GM12874 (cell line): ENCODE results near the gene LDLRAD4.

Experiments
- TF ChIP-seq, protein P1 (sequence below): IDR thresholded peaks from 2 replicates; pipeline ENCODE4 v1.5.1; 2011; ENCODE audit warnings: low read depth, mild to moderate bottlenecking, control low read depth, low read length, moderate library complexity; ENCODE audit not compliant: insufficient read depth

LDLRAD4 gene

DNA sequence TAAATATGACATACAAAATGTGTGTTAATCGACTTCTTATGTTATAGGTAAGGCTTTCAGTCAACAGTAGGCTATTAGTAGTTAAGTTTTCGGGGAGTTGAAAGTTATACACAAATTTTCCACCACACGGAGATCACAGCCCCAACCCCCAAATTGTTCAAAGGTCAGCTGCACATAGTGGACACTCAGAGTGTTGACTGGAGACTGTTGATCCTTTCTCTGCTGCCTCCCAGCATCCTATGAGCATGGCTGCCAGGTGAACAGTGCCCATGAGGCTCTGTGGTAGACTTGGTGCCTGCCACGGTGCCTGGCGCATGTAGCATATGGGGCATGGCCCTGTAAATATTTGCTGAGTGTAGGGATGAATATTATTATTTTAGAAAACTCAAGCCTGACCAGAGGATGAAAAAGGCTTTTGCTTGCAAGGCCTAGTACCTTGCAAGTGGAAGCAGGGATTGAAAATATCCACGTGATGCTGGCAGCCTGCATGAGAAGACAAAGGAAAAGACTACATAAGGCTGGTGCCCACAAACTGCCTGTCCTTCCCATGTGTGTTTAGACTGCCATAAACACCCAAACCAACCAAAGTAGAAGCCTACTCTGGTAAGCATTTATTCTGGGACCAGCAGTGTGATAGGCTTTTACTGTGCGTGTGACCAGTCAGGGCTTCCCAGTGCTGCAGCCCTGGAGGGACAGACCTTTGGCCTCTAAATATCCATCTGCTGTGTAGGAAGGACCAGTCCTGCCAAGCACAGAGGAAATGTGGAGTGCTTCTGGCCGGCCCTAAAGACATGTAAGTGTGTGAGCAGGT is 226.1 kb downstream of the LDLRAD4 start:
- TF ChIP-seq, protein P1, sequence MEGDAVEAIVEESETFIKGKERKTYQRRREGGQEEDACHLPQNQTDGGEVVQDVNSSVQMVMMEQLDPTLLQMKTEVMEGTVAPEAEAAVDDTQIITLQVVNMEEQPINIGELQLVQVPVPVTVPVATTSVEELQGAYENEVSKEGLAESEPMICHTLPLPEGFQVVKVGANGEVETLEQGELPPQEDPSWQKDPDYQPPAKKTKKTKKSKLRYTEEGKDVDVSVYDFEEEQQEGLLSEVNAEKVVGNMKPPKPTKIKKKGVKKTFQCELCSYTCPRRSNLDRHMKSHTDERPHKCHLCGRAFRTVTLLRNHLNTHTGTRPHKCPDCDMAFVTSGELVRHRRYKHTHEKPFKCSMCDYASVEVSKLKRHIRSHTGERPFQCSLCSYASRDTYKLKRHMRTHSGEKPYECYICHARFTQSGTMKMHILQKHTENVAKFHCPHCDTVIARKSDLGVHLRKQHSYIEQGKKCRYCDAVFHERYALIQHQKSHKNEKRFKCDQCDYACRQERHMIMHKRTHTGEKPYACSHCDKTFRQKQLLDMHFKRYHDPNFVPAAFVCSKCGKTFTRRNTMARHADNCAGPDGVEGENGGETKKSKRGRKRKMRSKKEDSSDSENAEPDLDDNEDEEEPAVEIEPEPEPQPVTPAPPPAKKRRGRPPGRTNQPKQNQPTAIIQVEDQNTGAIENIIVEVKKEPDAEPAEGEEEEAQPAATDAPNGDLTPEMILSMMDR: no peak

DNA sequence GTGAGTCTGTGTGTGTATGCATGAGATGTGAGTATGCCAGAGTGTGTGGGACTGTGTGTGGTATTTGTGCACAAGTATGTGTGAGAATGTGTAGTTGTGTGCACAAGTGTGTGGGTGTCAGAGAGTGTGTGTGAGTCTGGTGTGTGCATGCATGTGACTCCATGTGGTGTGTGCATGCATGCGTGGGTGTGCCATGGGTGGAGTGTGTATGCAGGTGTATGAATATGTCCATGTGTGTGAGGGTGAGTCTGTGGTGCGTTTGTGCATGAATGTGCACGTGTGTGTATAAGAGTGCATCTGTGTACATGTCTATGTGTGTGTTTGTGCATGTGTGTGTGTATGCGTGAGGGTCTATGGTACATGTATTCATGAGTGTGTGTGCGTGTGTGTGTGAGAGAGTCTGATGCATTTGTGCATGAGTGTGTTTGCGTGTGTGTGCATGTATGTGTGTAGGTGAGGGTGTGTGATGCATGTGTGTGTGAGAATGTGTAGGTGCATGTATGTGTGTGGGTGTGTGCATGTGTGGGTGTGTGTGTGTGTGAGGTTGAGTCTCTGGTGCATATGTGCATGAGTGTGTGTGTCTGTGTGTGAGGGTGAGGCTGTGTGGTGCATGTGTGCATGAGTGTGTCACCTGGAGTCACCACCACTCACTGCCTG is 226.8 kb downstream of the LDLRAD4 start:
- TF ChIP-seq, protein P1: no peak

DNA sequence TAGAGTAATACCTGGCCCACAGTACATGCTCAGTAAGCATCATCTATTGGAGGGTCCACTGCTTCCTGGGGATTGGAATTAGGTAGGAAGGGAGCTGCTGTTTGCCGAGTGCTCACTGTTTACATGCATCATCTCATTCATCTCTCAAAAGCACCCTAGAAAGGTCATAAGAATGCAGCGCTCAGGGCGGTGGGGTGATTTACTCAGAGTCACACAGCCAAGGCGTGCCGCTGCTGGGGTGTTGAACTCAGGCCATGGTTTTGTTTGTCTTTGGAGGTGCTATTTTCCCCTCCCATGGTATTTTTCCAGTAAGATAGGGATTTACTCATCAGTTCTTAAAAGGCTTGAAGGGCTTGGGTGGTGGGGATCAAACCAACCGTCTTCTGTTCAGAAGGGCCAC is 227.5 kb downstream of the LDLRAD4 start:
- TF ChIP-seq, protein P1: no peak

DNA sequence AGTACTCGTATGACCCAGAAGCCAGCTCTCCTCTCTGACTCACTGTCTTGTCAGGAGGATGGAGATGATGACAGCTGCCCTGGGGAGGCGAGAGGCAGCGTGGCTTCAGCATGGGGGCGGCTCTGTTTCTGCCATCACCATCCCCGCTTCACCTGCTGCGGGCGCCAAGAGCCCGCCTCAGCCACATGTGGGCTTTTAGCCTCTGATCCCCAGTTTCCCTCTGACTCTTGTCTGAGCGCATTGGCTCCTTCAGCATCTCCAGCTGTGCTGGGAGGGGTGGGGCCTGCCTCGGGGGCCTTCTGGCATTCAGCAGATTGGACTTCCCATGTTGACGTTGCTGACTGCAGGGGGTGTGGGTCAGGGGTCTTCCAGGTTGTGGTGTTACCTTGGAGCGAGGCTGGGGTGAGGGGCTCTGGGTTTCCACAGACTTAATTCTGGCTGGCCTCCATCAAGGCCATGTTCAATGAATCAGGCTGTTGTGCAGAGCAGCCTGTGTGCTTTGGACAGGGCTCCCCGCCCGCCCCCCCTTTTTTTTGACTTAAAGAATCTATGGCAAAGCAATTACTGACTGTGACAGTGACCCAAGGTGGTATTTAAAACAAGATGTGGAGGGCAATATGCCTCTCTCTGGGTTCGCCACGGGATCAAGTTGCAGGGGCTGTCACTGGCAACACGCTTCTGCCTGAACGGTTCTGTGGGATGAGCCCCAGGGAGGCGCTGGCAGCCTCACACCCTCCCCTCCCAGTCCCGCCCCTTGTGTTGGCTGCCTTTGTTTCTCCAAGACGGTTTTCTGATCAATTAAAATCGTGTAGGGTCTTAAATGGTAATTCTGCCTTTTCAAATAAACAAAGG is 228.3 kb downstream of the LDLRAD4 start:
- TF ChIP-seq, protein P1: no peak

DNA sequence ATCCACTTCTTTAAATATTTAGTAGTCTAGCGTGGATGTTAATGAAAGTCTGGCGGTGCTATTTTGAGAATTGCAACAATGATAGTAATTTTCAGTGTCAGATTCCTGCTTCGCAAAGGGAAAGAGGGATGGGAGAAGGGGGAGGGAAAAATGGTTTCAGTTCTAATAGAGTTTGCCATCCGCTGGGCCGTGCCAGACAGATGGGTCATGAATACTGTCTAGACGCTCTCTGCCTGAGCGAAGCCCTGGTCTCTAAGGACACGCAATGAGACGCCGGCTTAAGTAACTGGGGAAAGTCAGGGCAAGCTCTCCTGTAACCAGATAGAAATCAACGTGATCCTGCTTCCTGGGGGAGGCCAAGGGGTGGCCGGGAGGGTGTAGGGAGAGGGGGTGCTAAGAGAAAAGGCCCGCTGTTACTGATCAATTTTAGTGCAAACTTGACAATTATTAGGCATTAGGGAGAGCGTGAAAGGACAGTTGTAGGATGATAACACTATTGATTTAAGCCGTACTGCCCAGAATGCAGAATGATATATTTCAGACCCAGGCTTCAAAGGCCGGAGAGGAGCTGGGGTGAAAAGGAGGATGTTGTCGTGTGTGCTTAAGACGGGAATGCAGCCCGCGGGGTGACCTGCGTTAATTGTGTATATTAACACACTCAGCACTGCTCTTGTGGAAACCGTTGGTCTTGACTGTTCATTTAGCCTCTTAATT is 229.2 kb downstream of the LDLRAD4 start:
- TF ChIP-seq, protein P1: no peak

DNA sequence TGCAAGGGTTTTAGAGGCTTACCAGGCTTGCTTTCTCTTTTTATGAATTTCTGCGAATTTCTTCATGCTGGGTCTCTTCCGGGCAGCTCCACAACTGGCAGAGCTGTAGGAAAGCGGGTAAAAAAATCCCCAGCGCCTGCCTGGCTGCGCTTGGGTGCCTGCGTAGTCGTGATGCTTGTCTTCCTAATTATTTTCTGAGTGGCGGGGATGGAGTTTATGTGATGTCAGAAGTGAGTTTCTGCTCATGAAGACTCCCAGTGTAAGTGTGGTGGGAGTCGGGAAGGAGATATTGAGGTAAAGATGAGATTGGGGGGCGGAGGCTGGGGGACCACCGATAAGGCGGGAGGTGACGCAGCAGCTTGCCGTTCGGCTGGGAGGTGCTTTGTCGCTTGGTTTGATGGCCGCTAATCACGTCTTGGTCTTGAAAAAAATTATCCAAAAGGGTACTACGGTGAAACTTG is 229.8 kb downstream of the LDLRAD4 start:
- TF ChIP-seq, protein P1: no peak

DNA sequence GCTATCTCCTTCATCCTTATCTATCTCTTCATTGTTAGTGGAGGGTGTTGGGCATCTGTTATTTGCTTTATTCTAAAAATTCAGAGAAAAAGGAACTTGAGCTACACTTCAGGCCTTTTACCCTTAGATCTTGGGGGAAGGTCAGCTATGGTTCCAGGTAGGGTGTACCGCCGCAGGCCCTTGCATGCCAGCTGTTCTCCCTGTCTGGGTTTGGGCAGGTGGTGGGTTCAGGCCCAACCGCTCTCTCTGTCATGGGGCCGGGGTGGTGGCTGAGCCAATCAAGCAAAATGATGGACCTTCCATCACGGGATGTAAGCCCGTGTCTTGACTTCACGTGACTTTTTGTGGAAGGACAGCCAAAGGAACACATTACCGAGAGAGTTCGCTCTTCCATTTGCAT is 231.1 kb downstream of the LDLRAD4 start:
- TF ChIP-seq, protein P1: no peak
